GM20431 (cell line): ENCODE data around the gene CNTN4.
"Not testable (repeated sequence)": the region's sequence is repeated elsewhere in the genome, so short reads cannot be mapped to it uniquely, and the experiment has no call there.

Experiments used
- in situ Hi-C: fragments of 300-500 bp; cut with MseI, MboI; formaldehyde crosslinking; loops from one replicate; pipeline ENCODE4 v1.15.0; 2020; ENCODE audit warnings: low sequenced_read_pairs; ENCODE audit not compliant: unreplicated experiment

CNTN4 gene

DNA sequence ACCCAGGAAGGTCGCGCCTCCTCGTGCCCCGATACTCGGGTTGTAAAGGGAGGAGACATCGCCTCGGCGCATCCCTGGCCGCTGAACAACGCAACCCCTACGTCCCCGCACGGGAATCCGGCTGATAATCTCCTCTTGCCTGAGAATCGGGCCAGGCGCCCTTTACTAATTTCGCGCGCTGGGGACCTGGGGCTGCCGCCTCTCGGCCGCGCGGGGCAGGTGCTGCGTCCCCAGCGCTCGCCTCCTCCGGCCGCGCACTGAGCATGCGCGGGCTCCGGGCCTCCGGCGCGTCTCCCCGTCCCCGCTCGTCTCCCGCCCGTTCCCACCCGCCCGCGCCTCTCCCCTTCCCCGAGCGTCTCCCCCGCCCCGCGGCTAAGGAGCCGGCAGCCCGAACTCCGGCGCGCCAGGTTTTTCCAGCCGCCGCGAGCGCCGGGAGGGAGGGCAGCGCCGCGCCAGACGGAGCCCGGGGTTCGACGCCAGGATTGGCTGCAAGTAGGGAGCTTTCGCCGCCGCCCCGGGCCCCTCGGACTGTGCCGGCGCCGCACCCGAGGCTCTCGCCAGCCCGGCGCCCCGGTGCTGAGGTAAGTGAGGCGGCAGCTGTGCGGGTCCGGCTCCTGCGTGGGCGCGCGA is at the start of gene CNTN4:
Gene CNTN4 (plus strand): TSS at position 469 of the 630 bp plus-strand sequence.
- in situ Hi-C loops = no loop called here

- in situ Hi-C loops = no loop called here
Measured at GRCh38 chr3:2061360-2061759, 37.3 kb upstream of the CNTN4 start.

GRCh38 chr3:2071531-2071930 is 27.1 kb upstream of the CNTN4 start:
- in situ Hi-C loops = no loop called here

DNA sequence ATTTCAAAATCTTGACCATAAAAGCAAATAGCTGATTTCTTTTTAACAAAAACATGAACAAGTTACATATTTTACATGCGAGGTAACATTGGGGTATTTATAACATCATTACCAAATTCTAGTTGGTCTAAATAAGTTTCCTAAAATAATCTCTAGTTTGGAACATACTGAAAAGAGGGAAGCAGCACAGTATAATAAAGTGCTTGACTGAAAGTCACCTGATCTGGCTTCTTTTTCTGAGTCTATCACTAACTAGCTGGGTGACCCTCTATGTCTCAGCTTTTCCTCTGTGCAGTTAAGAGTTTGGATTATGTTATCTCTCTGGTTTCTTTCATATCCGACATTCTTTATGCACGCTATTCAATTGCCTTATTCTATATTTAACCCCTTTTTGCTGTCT is 19.8 kb upstream of the CNTN4 start:
- in situ Hi-C loops = no loop called here

DNA sequence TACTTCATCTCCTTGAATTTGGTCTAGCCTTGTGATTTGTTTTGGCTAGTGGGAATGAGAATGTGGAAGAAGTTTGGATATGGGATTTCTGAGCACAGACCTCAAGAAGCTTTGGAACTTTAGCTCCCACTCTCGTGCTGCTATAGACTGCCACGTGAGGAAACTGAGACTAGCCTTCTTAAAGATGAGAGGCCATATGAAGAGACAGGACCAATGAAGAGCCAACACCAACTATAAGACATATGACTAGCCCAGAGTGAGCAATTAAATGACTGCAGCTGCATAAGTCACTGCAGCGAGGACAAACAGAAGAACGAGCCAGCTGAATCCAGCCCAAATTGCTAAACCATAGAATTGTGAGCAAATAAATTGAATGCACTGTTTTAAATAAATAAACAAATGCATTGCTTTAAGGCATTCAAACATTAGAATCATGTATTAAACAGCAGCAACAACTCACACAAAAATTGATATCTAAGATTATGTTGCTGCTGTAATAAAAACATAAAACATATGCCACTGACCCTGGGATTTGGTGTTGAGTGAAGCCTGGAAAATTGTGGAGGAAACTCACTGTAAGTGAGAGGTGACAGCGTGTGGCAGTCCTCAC is 15.7 kb upstream of the CNTN4 start:
- in situ Hi-C loops = no loop called here

DNA sequence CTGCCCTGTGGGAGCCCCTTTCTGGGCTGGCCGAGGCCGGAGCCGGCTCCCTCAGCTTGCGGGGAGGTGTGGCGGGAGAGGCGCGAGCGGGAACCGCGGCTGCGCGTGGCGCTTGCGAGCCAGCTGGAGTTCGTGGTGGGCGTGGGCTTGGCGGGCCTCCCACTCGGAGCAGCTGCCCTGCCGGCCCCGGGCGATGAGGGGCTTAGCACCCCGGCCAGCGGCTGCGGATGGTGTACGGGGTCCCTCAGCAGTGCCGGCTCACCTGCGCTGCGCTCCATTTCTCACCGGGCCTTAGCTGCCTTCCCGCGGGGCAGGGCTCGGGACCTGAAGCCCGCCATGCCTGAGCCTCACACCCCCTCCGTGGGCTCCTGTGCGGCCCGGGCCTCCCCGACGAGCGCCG is 15.1 kb upstream of the CNTN4 start:
- in situ Hi-C loops = not testable (repeated sequence)

- in situ Hi-C loops = no loop called here
Measured at GRCh38 chr3:2090095-2090911, 8.4 kb upstream of the CNTN4 start.

- in situ Hi-C loops = no loop called here
Measured at GRCh38 chr3:2092758-2093157, 5.9 kb upstream of the CNTN4 start.

GRCh38 chr3:2094941-2095340 is 3.7 kb upstream of the CNTN4 start:
- in situ Hi-C loops = no loop called here

GRCh38 chr3:2096216-2096615 is 2.5 kb upstream of the CNTN4 start:
- in situ Hi-C loops = no loop called here

DNA sequence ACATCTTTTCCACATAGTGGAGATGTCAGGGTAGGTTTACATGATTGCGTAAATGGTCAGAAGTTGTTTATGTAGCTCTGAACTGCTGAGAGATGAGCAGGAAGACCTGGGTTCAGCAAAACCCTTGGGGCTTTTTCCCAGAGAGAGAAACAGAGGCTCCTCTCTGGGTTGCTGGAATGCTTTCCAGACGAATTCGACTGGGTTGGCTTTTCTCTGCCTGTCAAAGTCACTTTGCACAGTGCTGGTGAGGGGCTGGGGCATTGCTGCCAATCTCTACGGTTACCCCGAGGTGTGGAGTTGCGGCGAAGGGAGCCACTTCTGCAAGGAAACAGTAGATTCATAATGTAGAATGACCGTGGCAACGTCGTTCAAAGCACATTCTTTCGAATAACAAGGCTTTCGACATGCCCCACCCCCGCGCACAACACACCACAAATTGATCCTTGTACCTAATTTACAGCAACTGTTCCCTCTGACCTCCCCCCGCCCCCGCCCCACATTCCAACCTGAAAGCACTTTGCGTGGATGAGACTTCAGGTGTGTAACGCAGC is 950 bp upstream of the CNTN4 start:
- in situ Hi-C loops = no loop called here

DNA sequence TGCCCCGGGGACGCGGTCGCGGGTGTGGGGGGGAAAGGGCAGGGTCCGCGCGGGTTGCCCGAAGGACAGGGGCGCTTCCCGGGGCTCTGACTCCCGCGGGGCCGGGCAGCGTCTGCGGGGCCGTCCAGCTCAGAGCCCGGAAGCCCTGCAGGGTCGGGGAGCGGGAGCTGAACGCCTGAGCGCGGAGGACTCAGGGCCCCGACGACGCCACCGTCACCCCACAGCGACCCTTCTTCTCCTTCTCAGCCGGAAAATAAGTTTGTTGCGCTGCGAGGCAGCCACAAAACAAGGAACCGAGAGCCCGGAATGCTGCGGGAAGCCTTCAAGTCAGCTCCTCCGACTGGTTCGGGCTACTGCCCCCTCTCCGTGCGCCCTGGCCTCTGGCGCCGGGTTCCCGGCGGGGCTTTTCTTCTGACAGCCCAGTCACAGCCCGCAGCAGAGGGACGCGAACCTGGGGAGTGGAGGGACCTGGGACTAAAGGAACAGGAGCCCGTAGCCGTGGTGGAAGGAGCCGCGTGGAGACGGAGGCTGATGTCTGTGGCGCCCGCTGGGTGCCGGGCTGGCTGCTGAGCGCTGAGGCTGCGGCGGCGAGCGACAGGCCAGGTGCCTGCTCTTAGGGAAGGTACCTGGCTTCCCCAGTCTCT is 484 bp downstream of the CNTN4 start:
- in situ Hi-C loops = no loop called here

GRCh38 chr3:2099779-2100191 is 1.1 kb downstream of the CNTN4 start:
- in situ Hi-C loops = no loop called here

DNA sequence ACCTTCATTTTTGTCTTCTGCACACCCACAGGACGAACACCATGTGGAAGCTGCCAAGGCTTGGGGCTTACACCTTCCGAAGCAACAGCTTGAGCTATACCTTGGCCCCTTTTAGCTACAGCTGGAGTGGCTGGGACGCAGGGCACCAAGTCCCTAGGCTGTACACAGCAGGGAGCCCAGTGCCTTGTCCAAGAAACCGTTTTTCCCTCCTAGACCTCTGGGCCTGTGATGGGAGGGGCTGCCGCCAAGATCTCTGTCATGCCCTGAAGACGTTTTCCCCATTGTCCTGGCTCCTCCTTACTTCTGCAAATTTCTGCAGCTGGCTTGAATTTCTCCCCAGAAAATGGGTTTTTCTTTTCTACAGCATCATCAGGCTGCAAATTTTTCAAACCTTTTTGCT is 7.8 kb downstream of the CNTN4 start:
- in situ Hi-C loops = no loop called here

- in situ Hi-C loops = no loop called here
Measured at GRCh38 chr3:2110597-2111117, 12.0 kb downstream of the CNTN4 start.

DNA sequence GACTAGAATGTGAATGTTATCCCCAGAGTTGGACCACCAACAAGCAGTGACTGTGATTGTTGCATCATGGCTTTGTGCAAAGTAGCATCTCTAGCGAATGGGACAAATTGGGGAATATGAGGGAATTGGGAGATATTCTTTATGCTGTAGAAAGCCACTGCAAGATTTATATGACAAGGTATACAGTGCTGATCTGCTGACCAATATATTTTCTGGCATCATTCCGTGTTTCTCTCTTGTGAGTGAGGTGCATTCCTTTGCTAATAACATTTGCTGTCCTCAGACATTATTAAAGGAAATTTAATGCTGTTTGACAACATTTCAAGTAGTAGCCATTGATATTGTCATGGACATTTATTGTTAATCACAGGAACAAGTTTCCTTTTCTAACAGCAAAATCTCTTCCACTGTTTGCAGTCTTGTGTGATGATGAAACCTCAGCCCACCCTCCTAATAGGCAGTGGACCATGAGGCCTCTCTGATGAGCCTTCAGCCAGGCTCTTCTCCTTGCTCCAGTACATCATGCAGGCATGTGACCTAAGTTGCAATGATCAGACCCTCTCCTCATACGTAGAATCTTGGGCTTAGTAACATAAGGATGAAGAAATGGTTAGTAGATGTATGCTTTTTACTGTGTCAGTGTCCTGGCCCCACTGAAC is 16.1 kb downstream of the CNTN4 start:
- in situ Hi-C loops = no loop called here

DNA sequence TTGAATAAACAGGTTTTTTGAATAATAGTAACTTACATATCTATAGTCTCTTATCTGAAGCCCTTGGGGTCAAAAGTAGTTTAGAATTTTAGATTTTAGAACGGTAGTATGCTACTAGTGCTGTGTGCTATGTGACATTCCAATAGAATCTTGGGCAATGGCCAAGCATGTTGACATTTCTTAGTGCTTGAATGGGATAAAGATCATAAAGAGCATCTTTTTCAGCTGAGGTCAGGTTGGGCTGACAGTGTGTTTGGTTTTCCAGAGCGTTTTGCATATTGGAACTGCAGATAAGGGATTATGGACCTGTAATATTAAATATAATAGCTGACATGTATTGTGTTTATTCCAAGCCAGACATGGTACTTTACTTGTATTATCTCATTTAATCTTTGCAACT is 32.1 kb downstream of the CNTN4 start:
- in situ Hi-C loops = no loop called here

DNA sequence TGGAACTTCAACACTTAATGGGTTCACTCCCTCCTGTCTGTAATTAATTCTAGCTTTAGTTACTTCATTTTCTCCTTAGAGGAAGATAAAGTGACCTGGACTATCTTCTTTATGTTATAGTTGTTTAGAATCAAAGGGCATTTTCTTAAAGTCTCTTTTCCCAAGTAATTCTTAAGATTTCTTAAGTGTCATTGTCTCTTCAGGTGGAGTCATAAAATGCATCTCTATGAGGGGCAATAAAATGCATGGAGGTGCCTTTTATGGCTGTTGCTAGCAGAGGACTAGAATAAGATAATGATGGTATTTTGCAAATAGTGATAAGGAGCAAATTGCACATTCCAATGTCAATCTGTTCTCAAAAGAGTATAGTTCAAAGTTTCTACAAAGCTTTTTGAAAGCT is 34.5 kb downstream of the CNTN4 start:
- in situ Hi-C loops = no loop called here

DNA sequence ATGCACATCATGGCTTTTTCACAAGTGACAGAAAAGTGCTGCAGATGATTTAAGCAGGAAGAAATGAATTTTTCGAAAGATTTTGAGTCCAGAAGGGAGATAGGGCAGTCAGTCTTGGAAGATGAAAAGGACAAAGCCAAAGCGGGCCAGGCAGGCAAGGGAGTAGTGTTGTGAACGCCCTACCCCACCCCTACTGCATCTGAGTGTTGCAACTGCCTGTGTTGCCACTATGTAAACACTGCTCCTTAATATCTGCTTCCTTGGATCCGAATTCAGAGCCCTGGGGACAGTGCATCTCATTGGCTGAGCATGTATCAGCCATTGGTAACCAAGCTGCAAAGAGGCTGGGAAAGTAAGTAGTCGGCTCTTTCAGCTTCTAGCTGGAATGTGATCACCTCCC is 39.0 kb downstream of the CNTN4 start:
- in situ Hi-C loops = no loop called here

GRCh38 chr3:2141482-2141881 is 42.8 kb downstream of the CNTN4 start:
- in situ Hi-C loops = no loop called here
